ENCODE measurements around the gene TMEM140. TPM values are rescaled to one million over a fixed set of nuclear protein-coding genes. Genes with fewer than 3 reads are reported as not detected.

The TMEM140 gene
- total and polyA plus RNA-seq, 3 donors from 2014 or later = 5.1 to 11.4 (median 6.3) TPM

DNA sequence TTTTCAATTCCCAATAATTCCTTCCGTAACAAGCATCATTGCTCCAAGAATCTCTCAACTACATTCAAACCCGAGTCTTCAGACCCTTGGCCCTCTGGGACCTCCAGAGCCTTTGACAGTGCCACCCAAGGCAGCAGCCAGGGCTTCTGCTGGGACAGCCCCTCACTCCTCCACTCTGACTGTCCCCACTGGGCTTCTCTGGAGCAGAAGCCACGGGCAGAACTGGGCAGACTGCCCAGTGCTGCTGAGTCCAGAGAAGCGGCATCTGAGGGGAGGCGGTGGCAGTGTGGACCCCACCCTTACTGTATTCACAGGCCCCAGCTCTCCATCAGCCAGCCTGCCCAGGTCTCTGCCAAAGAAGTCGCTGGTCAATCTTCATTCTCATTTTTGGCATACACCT is 13.8 kb downstream of the TMEM140 start:
- no peak overlapping the region for H3K4me3 ChIP-seq
- TF ChIP-seq POLR2A (IDR thresholded peaks at IDR 0.05) = no peak
- TF ChIP-seq, protein P1, sequence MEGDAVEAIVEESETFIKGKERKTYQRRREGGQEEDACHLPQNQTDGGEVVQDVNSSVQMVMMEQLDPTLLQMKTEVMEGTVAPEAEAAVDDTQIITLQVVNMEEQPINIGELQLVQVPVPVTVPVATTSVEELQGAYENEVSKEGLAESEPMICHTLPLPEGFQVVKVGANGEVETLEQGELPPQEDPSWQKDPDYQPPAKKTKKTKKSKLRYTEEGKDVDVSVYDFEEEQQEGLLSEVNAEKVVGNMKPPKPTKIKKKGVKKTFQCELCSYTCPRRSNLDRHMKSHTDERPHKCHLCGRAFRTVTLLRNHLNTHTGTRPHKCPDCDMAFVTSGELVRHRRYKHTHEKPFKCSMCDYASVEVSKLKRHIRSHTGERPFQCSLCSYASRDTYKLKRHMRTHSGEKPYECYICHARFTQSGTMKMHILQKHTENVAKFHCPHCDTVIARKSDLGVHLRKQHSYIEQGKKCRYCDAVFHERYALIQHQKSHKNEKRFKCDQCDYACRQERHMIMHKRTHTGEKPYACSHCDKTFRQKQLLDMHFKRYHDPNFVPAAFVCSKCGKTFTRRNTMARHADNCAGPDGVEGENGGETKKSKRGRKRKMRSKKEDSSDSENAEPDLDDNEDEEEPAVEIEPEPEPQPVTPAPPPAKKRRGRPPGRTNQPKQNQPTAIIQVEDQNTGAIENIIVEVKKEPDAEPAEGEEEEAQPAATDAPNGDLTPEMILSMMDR (IDR thresholded peaks at IDR 0.05) = no peak
- no peak for DNase-seq
- peaks cover 4% of the 10 kb centered on the region for H3K4me1 ChIP-seq
- intact Hi-C loops (cut with DNase I; ENCODE audit: low total_unique reads) = loop anchor here (10.0 kb wide), 2 partner anchors 177 to 477 kb away; partner anchors contain the start of gene AGBL3
- no peaks in the 10 kb centered on the region for H3K9me3 ChIP-seq
- no peaks in the 10 kb centered on the region for H3K36me3 ChIP-seq (ENCODE audit: low read depth, missing control alignments)
- no peak overlapping the region for H3K27ac ChIP-seq
- H3K27me3 ChIP-seq = no peaks in the 10 kb centered on the region
- 78 to 94% methylated on average over 6 of the region's 6 CpGs for WGBS, 2 donors

DNA sequence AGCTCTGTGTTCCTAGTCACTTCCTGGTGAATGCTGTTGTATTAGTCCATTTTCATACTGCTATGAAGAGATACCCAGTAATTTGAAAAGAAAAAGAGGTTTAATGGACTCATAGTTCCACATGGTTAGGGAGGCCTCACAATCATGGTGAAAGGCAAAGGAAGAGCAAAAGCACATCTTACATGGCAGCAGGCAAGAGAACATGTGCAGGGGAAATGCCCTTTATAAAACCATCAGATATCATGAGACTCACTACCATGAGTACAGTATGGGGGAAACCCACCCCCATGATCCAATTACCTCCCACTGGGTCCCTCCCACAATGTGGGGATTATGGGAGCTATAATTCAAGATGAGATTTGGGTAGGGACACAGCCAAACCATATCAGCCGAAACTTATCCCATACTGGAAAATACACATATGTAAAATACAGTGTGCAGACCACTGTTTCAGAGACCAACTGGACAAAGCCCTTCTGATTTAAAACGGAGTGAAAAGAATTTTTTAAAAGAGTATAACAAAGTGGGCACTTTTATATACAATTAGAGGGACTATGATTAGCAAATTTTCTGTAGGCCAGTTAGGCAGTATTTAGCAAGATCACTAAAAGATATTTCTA is 14.6 kb downstream of the TMEM140 start:
- TF ChIP-seq, protein P1 (IDR thresholded peaks at IDR 0.05) = no peak
- no peak for TF ChIP-seq POLR2A (IDR thresholded peaks at IDR 0.05)
- intact Hi-C loops (cut with DNase I; ENCODE audit: low total_unique reads) = loop anchor here (10.0 kb wide), 2 partner anchors 178 to 478 kb away; partner anchors contain the start of gene AGBL3
- Histone ChIP-seq H3K27ac (no peak overlapping the region), H3K4me1 (peaks cover 4% of the 10 kb centered on the region), H3K4me3 (no peak overlapping the region), H3K9me3 (no peaks in the 10 kb centered on the region), H3K36me3 (ENCODE audit: low read depth, missing control alignments) (no peaks in the 10 kb centered on the region), H3K27me3 (no peaks in the 10 kb centered on the region)
- 94 to 95% methylated on average over 2 of the region's 2 CpGs for WGBS, 2 donors
- DNase-seq = no peak

DNA sequence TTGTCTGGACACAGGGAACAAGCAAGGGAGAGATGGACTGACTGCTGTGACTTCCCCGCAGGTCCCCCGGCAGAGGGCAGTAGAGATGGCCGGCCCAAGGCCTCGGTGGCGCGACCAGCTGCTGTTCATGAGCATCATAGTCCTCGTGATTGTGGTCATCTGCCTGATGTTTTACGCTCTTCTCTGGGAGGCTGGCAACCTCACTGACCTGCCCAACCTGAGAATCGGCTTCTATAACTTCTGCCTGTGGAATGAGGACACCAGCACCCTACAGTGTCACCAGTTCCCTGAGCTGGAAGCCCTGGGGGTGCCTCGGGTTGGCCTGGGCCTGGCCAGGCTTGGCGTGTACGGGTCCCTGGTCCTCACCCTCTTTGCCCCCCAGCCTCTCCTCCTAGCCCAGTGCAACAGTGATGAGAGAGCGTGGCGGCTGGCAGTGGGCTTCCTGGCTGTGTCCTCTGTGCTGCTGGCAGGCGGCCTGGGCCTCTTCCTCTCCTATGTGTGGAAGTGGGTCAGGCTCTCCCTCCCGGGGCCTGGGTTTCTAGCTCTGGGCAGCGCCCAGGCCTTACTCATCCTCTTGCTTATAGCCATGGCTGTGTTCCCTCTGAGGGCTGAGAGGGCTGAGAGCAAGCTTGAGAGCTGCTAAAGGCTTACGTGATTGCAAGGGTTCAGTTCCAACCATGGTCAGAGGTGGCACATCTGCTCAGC is 16.6 kb downstream of the TMEM140 start:
- WGBS, 2 donors = 83 to 86% methylated on average over 14 to 18 of the region's 18 CpGs
- Histone ChIP-seq H3K4me1 (peaks cover 17% of the 10 kb centered on the region), H3K27me3 (no peaks in the 10 kb centered on the region), H3K4me3 (no peak overlapping the region), H3K27ac (peak overlapping the region in 1 of 2 donors; percentile 19), H3K36me3 (ENCODE audit: low read depth, missing control alignments) (no peaks in the 10 kb centered on the region), H3K9me3 (no peaks in the 10 kb centered on the region)
- TF ChIP-seq, protein P1 (IDR thresholded peaks at IDR 0.05) = no peak
- TF ChIP-seq POLR2A (IDR thresholded peaks at IDR 0.05) = no peak
- DNase-seq = no peak
- intact Hi-C loops (cut with DNase I; ENCODE audit: low total_unique reads) = loop anchor here (10.0 kb wide), 2 partner anchors 180 to 480 kb away; partner anchors contain the start of gene AGBL3

DNA sequence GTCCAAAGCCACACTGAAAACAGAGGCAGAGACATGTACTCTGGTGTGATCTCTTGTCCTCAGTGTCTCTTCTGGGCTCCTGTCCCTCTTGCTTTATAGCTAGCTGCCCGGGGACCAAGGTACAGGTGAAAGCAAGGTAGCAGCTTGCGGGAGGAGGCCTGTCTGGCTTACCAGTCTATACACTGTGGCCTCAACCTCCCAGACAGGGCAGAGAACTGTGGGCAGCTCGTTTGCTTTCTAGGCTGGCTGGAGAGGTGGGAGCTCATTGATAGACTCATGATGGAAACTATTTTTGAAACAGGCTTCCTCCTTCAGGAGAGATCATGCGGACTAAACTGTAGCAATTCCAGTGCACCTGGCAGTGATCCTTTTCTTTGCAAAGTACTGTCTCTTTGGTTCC is 18.0 kb downstream of the TMEM140 start:
- Histone ChIP-seq H3K36me3 (ENCODE audit: low read depth, missing control alignments) (no peaks in the 10 kb centered on the region), H3K27ac (peak overlapping the region in 1 of 2 donors; percentile 38)

More for the DNA sequence above, 18.0 kb downstream of the TMEM140 start:
- peaks cover 17% of the 10 kb centered on the region for H3K4me1 ChIP-seq
- intact Hi-C loops (cut with DNase I; ENCODE audit: low total_unique reads) = loop anchor here (10.0 kb wide), 2 partner anchors 181 to 481 kb away; partner anchors contain the start of gene AGBL3
- DNase-seq = no peak
- TF ChIP-seq POLR2A (IDR thresholded peaks at IDR 0.05) = no peak
- TF ChIP-seq, protein P1 (IDR thresholded peaks at IDR 0.05) = no peak
- H3K4me3 ChIP-seq = no peak overlapping the region
- WGBS, 2 donors = 81 to 93% methylated on average over 4 of the region's 4 CpGs
- H3K27me3 ChIP-seq = no peaks in the 10 kb centered on the region
- no peaks in the 10 kb centered on the region for H3K9me3 ChIP-seq
